Keratinocyte (primary cell): ENCODE data around the gene SOCS6.

Experiments used
- EZH2 ChIP-seq: IDR thresholded peaks from one replicate; pipeline ENCODE4 v1.6.1; 2012; ENCODE audit warnings: inconsistent platforms, mild to moderate bottlenecking, low read length, moderate library complexity
- TF ChIP-seq, protein P1 (sequence below), 3 experiments: IDR thresholded peaks in 1 of 3; conservative IDR thresholded peaks in 1 of 3; optimal IDR thresholded peaks in 1 of 3; 2 replicates in 2 of 3; 3 replicates in 1 of 3; pipeline versions ENCODE3 to v1.5.1; 2011; ENCODE audit warnings: low read length in 3 of 3, mild to moderate bottlenecking in 3 of 3, moderate library complexity in 2 of 3, control low read depth in 1 of 3, inconsistent platforms in 1 of 3; ENCODE audit not compliant: insufficient read depth in 2 of 3; ENCODE audit errors: extremely low read depth in 1 of 3

DNA sequence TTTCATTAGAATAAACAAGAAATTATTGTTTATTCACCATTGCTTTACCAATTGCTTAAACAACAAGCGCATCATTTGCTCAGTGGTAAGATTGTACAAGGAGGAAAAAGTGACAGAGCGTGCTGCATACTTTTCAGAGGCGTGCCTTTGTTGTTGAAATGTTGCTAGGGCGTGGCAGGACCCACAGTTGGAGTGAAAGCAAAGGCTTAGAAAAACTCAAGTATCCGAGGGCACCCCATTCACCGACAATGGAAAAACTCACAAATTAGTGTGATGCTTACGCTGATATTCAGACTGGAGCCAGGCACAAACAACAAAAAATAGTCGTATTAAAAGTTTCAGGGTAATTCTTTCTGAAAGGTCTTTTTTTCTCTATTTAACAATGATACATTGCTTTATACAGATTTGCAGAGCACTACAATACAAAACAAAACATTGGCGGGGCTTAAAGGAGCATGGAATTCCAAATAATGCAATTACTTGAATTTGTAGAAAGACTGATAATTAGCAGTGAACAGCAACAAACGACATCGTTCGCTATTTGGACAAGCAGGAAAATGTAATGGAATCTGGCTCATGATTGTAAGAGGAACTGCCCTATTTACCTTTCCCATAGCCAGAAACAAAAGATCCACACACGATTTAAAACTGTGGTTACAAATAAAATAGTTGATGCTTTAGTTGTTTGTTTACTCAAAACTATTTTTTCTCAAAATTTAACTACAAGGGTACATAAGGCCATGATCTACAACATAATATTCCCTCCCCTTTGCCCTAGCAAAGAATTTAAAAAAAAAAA is 45.5 kb upstream of the SOCS6 start:
- TF ChIP-seq, protein P1, sequence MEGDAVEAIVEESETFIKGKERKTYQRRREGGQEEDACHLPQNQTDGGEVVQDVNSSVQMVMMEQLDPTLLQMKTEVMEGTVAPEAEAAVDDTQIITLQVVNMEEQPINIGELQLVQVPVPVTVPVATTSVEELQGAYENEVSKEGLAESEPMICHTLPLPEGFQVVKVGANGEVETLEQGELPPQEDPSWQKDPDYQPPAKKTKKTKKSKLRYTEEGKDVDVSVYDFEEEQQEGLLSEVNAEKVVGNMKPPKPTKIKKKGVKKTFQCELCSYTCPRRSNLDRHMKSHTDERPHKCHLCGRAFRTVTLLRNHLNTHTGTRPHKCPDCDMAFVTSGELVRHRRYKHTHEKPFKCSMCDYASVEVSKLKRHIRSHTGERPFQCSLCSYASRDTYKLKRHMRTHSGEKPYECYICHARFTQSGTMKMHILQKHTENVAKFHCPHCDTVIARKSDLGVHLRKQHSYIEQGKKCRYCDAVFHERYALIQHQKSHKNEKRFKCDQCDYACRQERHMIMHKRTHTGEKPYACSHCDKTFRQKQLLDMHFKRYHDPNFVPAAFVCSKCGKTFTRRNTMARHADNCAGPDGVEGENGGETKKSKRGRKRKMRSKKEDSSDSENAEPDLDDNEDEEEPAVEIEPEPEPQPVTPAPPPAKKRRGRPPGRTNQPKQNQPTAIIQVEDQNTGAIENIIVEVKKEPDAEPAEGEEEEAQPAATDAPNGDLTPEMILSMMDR (optimal IDR thresholded peaks at IDR 0.05 in 1 of 3, IDR thresholded peaks at IDR 0.05 in 1 of 3, conservative IDR thresholded peaks at IDR 0.05 in 1 of 3; ENCODE audit: extremely low read depth in 1 of 3, insufficient read depth in 2 of 3, low read length in 3 of 3), result no peak
- no peak for TF ChIP-seq EZH2
